ENCODE data around the gene PHACTR4. TPM values are rescaled to one million over a fixed set of nuclear protein-coding genes. Genes with fewer than 3 reads are reported as not detected.

Gene PHACTR4
- total and polyA plus RNA-seq, 2 of the 8 experiments (the other 6 are each of a cell fraction or from before 2014, with no cell fraction given), result 23.7 to 57.8 TPM

GRCh38 chr1:28409090-28409489 lies 39.5 kb downstream of the PHACTR4 start (continued):
- TF ChIP-seq CHD7 (IDR thresholded peaks at IDR 0.05; ENCODE audit: insufficient replicate concordance, low read length), result no peak
- no peak for TF ChIP-seq KDM1A (IDR thresholded peaks at IDR 0.05; ENCODE audit: borderline replicate concordance, low read length)
- no peak for TF ChIP-seq FOSL1 (IDR thresholded peaks at IDR 0.05; ENCODE audit: insufficient read depth, low read depth, low read length)
- TF ChIP-seq NRF1 (IDR thresholded peaks at IDR 0.05; ENCODE audit: low read depth, low read length), result no peak
- no peak for TF ChIP-seq JUN (IDR thresholded peaks at IDR 0.05; ENCODE audit: low read depth, low read length)
- no peak for TF ChIP-seq POLR2A (IDR thresholded peaks at IDR 0.05; ENCODE audit: control extremely low read depth in 1 of 2, low read depth in 2 of 2, low read length in 2 of 2)
- TF ChIP-seq SIX5 (IDR thresholded peaks at IDR 0.05; ENCODE audit: low read depth, low read length), result no peak
- no peak for TF ChIP-seq RAD21 (IDR thresholded peaks at IDR 0.05 in 1 of 2, conservative IDR thresholded peaks at IDR 0.05 in 1 of 2; ENCODE audit: low read depth in 2 of 2, low read length in 2 of 2)
- TF ChIP-seq GABPA (IDR thresholded peaks at IDR 0.05; ENCODE audit: borderline replicate concordance, insufficient read depth, low read length), result no peak
- TF ChIP-seq ATF3 (IDR thresholded peaks at IDR 0.05; ENCODE audit: insufficient read depth, low read depth, low read length), result no peak
- no peak for TF ChIP-seq BACH1 (IDR thresholded peaks at IDR 0.05; ENCODE audit: low read length)
- no peak for TF ChIP-seq KDM4A (IDR thresholded peaks at IDR 0.05; ENCODE audit: low read depth, low read length, severe bottlenecking)

Data from H1 (cell line).